Endothelial cell of umbilical vein (primary cell): Measurements from ENCODE around the gene SLC10A4.

Source experiments
- CTCF ChIP-seq, 2 donors: IDR thresholded peaks; 1 replicate in 1 of 2; 2 replicates in 1 of 2; pipeline ENCODE4 v1.5.1; 2011; ENCODE audit warnings: low read length in 2 of 2, mild to moderate bottlenecking in 2 of 2, moderate library complexity in 2 of 2, control low read depth in 1 of 2, inconsistent platforms in 1 of 2, low read depth in 1 of 2; ENCODE audit not compliant: insufficient read depth in 1 of 2; ENCODE audit errors: extremely low read depth in 1 of 2
- EZH2 ChIP-seq: IDR thresholded peaks from 2 replicates; pipeline ENCODE4 v1.6.1; 2012; ENCODE audit warnings: borderline replicate concordance, low read depth, mild to moderate bottlenecking, moderate library complexity, low read length, inconsistent platforms; ENCODE audit not compliant: severe bottlenecking
- POLR2A ChIP-seq: IDR thresholded peaks from 2 replicates; pipeline ENCODE4 v1.6.1; 2012; ENCODE audit warnings: low read depth, mild to moderate bottlenecking, control low read depth, low read length

- TF ChIP-seq CTCF (IDR thresholded peaks at IDR 0.05; ENCODE audit: extremely low read depth in 1 of 2, insufficient read depth in 1 of 2, low read depth in 1 of 2, low read length in 2 of 2) (no peak), EZH2 (no peak), POLR2A (no peak)
Measured at GRCh38 chr4:48436318-48436717, 46.8 kb upstream of the SLC10A4 start.
